ENCODE measurements around the gene LASP1NB.
"Not testable (repeated sequence)": the region's sequence is repeated elsewhere in the genome, so short reads cannot be mapped to it uniquely, and the experiment has no call there.

Gene LASP1NB

GRCh38 chr17:38897671-38898290 lies 27.6 kb upstream of the LASP1NB start:
- DNase-seq: no peak

- DNase-seq: no peak
Measured at GRCh38 chr17:38898291-38898679, 27.1 kb upstream of the LASP1NB start.

- DNase-seq: peak; percentile 92
Measured at GRCh38 chr17:38898812-38899348, 26.5 kb upstream of the LASP1NB start.

- DNase-seq: no peak
Measured at GRCh38 chr17:38899421-38899820, 26.0 kb upstream of the LASP1NB start.

GRCh38 chr17:38900978-38901656 lies 24.3 kb upstream of the LASP1NB start:
- peak; percentile 34 for DNase-seq

- no peak for DNase-seq
Measured at GRCh38 chr17:38903404-38903803, 22.0 kb upstream of the LASP1NB start.

GRCh38 chr17:38904892-38905291 lies 20.5 kb upstream of the LASP1NB start:
- no peak for DNase-seq

- no peak for DNase-seq
Measured at GRCh38 chr17:38905375-38905774, 20.0 kb upstream of the LASP1NB start.

GRCh38 chr17:38906460-38907228 lies 18.8 kb upstream of the LASP1NB start:
- DNase-seq: no peak

GRCh38 chr17:38907930-38908675 lies 17.3 kb upstream of the LASP1NB start:
- DNase-seq: no peak

- DNase-seq: no peak
Measured at GRCh38 chr17:38908676-38909181, 16.7 kb upstream of the LASP1NB start.

GRCh38 chr17:38910325-38910724 lies 15.1 kb upstream of the LASP1NB start:
- peak; percentile 3 for DNase-seq

GRCh38 chr17:38911081-38911730 lies 14.2 kb upstream of the LASP1NB start:
- DNase-seq: no peak

GRCh38 chr17:38911731-38912081 lies 13.7 kb upstream of the LASP1NB start:
- DNase-seq: not testable (repeated sequence)

- DNase-seq: no peak
Measured at GRCh38 chr17:38912221-38912813, 13.1 kb upstream of the LASP1NB start.

- no peak for DNase-seq
Measured at GRCh38 chr17:38914741-38915638, 10.4 kb upstream of the LASP1NB start.

GRCh38 chr17:38915639-38915995 lies 9.8 kb upstream of the LASP1NB start:
- DNase-seq: no peak

- DNase-seq: no peak
Measured at GRCh38 chr17:38916771-38917170, 8.6 kb upstream of the LASP1NB start.

GRCh38 chr17:38917259-38917658 lies 8.2 kb upstream of the LASP1NB start:
- no peak for DNase-seq

- DNase-seq: no peak
Measured at GRCh38 chr17:38918129-38918913, 7.1 kb upstream of the LASP1NB start.

Measured in activated CD8-positive, alpha-beta memory T cell treated with anti-CD3 and anti-CD28 coated beads, Interleukin-2, amount 50 U/mL, for 4 hours (primary cell).